ENCODE measurements around the gene HYAL1.
A peak's percentile ranks its signal among the peaks of the same experiment; 100 is the strongest.
"Not testable (repeated sequence)": the region's sequence is repeated elsewhere in the genome, so short reads cannot be mapped to it uniquely, and the experiment has no call there.

HYAL1 gene

DNA sequence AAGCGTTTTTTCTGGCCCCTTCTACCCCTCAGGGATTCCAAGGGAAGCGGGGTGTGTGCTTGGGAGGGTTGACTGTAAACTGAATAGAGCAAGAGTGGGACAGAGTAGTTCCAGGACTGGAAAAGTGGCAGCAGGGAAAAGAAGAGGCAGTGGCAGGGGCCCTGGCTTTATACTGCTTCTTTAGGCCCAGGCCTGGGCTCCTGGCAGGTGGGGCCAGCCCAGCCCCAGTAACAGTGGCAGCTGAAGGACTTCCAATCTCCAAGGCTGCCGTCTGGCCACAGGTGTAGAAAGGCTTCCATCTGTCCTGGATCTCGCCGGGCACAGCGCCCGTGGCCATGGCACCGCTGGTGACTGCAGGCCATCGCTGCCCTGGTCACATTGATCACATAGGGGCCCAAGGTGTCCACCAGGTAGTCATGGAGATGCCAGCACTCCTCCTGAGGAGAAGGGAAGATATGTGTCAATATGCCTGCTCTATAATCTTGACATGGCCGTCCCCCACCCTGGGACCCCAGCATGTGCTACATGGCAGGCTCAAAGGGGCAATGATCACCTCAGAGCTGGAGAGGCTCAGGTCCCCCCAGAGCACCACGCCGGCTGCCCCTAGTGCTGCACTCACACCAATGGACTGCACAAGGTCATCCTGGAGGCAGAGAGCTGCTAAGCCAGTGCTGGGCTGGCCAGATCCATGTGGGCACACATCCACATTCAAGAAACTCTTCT, 10.1 kb downstream of the HYAL1 start:
- DNase-seq, result no peak

DNA sequence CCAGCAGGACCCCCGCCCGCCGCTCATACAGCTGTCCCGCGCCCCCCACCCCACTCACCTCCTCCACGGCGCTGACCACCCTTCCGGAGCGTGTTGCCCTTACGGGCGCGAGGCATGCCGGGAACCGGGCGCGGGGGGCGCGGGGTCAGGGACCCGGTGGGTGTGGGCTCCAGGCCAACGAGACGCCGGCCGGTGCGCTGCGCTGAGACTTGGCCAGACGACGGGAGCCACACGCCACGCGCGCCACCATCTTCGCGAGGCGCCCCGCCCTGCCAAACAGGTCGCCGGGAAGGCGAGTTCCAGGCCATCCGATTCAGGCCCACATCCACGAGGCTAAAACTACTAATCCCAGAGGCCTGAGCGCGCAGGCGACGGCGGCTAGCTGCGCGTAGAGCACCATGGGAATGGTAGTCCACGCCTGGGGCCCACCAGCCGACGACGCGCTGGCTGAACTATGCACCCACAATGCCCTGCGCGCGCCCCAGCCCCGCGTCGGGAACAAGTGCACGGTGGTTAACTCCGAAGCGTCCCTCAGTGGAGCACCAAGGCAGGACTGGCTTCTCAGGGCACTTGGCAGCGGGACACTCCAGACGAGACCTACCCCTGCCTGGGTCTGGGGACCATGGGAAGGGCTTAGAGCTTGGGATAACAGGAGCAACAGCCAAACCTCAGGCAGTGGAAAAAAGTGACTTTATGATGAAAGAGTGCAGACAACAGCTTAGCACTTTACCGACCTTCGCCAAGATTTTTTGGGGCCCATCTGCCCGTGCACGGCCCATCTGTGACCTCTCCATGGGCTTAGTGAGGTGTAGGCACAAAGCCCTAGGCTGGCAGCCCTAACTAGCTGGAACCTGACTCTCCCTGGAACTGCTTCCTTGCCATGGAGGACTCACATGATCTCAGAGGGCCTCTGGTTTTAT, 11.0 kb downstream of the HYAL1 start, which contains the start of gene IFRD2:
IFRD2 (minus strand) TSS at position 271 of the 920 bp plus-strand sequence; CDS start at position 116, 155 bp downstream.
- DNase-seq, result peak; percentile 82

DNA sequence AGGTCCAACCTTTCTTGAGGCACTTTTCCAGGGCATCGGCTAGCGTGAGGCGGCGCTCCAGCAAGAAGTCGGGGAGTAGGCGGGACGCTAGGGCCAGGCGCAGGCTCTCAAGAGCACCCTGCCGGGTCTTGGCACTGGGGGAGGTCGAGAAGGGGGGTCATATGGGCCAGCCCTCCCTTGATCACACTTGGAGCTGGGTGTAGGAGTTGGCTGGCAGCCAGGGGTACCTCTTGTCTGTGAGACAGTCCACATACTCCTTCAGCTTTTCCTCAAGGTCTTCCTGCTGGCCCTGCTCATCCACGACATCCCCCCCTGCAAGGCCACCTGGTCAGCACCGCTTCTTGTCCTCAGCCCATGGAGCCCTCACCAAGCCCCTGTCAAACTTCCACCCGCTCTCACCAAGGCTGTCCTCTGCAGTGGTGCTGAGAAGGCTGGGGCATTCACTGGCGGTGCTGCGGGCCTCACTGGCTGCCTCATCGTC, 13.2 kb downstream of the HYAL1 start:
- DNase-seq, result no peak

DNA sequence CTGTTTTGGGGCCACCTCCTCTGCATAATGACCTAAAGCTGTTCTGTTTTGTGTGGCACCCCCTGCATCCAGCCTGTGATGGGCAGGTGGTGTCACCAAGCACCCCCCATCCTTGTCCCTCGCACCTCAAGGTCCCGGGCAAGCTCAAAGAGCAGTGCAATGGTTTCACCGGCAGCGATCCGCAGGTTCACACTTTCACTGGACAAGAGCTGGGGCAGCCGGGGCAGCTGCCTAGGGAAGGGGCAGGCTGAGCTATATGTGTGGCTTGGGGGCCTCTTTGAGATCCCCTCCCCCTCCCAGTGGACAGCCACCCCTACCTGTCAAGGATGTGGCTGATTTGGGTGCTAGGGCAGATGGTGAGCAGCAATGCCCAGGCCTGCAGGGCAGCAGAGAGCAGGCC, 14.2 kb downstream of the HYAL1 start:
- DNase-seq, result no peak

DNA sequence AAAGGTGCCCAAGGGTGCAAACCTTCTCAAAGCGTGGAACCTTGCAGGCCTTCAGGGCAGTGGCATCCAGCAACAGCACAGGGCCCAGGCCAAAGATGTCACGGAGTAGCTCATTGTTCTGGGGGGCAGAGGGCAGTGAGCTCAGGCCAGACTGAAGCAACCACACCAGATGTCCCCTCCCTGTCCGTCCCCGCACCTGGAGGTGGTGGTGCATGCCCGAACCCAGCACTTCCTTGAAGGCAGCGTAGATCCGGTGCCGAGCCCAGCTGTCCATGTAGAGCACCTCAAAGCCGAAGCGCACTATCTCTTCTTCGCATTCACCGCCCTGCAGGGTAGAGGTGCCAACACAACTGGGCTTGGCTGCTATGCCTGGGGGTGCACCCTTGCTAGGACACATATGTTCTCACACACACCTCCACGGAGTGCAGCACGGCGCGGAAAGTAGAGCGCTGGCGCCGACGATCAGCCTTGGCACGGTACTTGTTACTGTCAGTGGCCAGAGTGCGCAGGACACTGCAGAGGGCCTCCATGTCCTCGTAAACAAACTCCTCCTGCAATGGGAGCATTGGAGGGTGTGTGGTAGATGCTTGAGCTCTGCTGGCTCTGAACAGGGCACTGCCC, 14.9 kb downstream of the HYAL1 start:
- no peak for DNase-seq

DNA sequence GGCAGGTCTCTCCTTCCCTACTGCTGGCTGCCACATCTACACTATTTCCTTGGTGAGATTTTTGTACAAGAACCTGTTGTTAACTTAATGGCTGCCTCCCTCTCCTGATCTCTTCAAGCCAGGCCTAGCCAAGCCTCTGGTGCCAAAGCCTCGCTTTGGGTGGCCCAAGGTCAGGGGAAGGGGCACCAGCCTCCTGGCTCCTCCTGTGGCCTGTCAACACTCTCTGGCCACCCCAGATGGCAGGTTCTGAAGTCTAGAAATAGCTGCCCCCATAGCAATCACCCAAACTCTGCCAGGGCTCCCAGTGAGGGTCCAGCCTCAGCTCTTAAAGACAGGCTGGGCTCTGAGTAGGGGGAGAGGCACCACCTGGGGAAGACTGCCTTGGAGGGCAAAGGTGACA, 16.1 kb downstream of the HYAL1 start:
- no peak for DNase-seq

DNA sequence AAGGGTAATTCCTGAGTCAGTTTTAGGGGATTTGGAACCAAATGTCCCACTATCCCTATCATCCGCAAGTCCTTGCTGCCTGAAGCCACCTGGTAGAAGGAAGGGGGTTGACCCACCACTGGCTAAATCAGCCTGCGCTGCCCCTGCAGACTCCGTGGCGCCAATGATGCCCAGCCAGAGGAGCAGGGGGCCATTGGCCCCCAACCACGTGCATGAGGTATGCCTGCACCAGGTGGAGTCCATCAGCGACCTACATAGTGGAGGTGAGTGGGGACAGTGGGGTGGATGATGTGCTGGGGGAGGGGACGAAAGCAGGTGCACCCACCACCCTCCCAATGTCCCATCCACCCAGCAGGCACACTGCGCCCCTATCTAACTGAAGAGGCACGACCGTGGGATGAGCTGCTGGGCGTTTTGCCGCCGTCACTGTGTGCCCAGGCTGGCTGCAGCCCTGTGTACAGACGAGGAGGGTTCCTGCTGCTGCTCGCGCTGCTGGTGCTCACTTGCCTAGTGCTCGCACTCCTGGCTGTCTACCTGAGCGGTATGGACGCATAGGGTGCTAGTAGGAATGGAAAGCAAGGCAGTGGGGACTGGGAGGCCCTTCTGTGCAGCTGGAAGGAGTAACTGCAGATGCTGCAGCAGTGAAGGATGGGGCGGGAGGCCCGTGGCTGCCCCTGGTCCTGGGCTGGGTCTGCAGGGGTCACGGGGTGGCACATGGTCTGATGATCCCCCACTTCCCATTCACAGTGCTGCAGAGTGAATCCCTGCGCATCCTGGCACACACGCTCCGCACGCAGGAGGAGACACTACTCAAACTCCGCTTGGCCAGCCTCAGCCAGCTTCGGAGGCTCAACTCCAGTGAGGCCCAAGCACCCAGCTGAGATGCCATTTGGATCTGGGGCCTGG, 16.8 kb downstream of the HYAL1 start:
- DNase-seq, result no peak

DNA sequence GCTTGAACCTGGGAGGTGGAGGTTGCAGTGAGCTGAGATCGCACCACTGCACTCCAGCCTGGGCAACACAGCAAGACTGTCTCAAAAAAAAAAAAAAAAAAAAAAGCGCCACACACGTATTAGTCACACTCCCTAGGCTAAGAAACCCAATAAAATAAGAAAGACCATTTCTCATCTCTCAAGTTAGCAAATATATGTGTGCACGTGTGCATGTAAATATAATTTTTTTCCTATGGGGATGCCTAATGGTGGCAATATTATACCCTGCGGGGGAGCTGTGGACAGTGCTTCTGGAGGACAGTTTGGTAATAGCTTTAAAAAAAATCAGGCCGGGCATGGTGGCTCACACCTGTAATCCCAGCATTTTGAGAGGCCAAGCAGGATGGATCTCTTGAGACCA, 19.3 kb downstream of the HYAL1 start:
- not testable (repeated sequence) for DNase-seq

DNA sequence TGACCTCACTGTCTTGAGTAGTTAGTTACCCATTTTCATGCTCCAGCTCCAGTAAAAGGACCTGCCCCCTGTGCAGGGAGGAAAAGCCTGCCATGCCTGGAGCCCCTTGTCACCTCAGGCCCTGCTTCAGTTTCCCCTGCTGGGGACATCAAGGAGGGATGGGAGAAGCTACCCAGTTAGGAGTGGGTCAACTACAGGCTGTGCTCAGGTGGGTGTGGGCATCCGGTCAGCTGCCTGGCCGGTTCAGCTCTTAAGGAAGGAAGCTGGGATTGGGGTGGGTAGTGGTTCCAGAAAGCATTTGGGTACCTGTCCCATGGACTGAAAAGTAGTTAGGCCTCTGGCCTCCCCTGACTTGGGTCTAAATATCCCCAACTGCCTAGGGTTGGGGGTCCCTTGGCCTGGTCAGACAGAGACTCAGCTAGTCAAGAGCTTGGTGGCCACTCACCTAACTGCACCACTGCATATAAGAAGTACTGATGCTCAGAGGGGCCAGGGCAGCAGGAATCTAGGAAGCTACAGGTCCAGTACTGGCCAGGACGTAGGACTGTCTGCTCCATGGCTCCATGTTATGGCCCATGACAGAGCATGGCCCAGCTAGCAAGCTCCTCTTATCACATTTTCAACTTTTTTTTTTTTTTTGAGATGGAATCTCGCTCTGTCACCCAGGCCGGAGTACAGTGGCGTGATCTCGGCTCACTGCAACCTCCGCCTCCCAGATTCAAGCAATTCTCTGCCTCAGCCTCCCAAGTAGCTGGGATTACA, 23.9 kb downstream of the HYAL1 start:
- no peak for DNase-seq

DNA sequence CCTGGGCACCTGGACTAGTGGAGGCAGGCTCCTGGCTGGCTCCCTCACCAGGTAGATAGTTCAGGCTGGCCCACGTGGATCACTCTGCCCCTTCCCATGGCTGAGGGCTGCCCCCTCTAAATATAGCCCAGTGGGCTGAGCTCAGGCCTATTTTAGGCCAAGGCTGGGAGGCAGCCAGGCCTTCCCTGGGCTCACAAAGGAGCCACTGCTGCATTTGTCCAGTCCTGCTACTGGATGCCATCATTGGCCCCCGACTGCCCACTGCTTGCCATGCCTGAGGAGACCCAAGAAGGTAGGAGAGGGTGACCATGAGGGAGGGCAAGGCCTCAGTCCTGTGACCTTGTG, 24.5 kb downstream of the HYAL1 start, which contains the start of gene LSMEM2:
LSMEM2 (plus strand) TSS at position 208 of the 345 bp plus-strand sequence; CDS start at position 235, 27 bp downstream.
- DNase-seq, result no peak

DNA sequence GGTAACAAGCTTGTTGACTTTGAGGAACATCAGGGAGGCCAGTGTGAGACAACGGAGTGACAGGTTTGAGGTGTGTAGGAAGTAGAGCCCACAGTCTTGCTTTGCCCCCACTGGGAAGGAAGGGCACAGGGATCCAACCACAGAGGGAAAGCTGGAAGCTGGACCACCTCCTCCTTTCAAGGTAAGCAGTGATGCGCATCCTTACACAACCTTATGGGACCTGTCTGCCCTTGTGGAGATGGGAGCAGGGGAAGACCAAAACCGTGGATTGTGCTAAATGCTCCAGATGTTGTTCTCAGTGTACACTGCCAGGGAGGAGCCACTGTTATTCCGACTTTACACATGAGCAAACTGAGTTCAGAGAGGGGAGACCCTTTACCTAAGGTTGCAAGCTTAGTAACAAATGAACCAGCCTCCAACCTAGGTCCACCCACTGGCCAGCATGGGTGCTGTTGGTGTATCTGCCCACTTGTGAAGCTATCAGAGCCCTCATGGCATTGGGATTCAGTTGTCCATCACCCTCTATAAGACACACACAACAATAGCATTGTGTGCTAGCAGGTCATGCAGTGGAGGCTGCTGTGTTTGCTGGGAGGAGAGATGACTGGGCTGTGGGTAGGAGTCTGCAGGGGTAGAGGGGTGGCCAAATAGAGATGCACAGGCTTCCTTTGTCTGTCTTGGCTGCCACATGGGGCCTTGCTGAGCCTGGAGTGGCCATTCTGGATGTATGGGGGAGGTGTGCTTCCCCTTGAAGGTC, 25.1 kb downstream of the HYAL1 start:
- no peak for DNase-seq

DNA sequence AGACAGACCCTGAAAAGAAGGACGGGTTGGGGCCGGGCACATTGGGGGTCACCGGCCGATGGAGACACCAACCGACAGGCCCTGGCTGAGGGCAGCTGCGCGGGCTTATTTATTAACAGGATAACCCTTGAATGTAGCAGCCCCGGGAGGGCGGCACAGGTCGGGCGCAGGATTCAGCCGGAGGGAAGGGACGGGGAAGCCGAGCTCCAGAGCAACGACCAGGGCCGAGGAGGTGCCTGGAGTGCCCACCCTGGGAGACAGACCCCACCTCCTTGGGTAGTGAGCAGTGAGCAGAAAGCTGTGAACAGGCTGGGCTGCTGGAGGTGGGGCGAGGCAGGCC, 26.6 kb downstream of the HYAL1 start:
- no peak for DNase-seq

DNA sequence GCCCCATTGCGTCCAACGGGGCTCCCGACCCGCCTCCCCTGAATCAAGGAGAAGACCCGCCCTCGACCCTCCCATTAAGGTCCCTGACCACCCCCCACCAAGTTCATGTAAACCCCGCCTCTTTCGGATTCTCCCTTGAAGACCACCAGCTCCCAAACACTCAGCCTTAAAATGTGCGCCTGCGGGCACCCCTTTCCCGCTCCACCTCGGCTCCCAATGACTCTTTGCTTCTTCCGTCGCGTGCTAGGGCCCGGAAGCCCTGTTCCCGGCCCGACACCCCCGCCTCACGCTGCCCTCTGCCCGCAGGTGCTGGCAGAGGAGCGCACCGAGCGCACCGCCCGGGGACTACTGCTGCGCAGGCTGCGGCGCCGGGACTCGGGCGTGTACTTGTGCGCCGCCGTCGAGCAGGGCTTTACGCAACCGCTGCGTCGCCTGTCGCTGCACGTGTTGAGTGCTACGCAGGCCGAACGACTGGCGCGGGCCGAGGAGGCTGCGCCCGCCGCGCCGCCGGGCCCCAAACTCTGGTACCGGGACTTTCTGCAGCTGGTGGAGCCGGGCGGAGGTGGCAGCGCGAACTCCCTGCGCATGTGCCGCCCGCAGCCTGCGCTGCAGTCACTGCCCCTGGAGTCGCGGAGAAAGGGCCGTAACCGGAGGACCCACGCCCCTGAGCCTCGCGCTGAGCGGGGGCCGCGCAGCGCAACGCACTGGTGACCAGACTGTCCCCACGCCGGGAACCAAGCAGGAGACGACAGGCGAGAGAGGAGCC, 27.2 kb downstream of the HYAL1 start:
- no peak for DNase-seq

DNA sequence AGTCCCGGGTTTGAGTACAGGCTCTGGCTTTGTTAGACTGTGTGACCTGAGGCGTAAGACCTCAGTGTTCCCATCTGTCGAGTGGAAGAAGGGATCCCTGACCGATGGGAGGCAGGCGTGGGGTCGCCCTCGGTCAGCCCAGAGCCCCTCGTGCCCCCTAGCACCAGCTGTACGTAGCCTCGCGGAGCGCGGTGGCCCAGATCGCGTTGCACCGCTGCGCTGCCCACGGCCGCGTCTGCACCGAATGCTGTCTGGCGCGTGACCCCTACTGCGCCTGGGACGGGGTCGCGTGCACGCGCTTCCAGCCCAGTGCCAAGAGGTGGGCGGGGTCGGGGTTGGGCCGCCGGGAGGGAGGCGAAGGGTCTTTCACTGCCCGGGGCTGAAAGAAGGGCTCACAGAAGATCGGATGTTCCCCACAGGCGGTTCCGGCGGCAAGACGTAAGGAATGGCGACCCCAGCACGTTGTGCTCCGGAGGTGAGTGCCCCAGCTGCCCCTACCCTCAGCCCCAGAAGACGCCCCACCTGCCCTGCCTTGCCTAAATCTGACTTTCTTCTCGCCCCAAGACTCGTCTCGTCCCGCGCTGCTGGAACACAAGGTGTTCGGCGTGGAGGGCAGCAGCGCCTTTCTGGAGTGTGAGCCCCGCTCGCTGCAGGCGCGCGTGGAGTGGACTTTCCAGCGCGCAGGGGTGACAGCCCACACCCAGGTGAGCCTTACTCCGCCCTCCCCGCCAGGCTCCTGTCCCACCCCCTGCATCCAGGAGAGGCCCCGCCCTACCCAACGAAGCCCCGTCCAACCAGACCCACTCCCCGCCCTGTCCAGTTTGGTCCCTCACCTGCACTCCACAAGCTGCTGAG, 28.0 kb downstream of the HYAL1 start:
- DNase-seq, result no peak

DNA sequence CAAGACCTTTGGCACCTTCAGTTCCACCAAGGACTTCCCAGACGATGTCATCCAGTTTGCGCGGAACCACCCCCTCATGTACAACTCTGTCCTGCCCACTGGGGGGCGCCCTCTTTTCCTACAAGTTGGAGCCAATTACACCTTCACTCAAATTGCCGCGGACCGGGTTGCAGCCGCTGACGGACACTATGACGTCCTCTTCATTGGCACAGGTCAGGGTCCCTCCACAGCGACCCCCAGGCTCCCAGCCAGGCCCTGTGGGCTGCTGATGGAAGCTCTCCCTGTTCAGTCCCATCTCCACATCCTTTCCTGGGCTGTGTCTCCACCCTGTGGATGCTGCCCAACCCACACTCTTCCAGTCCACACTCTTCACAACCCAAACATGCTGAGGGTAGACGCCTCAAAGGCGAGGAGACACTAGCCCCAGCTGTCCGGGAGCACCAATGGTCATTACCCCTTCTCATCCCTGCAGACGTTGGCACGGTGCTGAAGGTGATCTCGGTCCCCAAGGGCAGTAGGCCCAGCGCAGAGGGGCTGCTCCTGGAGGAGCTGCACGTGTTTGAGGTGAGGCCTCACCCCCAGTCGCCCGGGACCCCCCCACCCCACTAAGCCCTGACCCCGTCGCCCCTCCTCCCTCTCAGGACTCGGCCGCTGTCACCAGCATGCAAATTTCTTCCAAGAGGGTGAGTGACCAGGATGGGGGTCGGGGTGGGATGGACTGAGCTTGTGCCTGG, 28.8 kb downstream of the HYAL1 start:
- DNase-seq, result no peak

DNA sequence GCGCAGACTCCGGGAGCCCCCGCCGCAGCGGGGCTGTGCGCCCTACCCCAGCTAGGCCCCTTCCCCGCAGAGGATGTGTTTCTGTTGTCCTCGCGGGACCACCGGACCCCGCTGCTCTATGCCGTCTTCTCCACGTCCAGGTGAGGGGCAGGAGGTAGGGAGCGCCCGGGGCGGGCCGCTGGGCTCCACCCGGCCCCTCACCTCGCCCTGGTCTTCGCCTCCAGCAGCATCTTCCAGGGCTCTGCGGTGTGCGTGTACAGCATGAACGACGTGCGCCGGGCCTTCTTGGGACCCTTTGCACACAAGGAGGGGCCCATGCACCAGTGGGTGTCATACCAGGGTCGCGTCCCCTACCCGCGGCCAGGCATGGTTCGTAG, 29.7 kb downstream of the HYAL1 start:
- DNase-seq, result no peak

DNA sequence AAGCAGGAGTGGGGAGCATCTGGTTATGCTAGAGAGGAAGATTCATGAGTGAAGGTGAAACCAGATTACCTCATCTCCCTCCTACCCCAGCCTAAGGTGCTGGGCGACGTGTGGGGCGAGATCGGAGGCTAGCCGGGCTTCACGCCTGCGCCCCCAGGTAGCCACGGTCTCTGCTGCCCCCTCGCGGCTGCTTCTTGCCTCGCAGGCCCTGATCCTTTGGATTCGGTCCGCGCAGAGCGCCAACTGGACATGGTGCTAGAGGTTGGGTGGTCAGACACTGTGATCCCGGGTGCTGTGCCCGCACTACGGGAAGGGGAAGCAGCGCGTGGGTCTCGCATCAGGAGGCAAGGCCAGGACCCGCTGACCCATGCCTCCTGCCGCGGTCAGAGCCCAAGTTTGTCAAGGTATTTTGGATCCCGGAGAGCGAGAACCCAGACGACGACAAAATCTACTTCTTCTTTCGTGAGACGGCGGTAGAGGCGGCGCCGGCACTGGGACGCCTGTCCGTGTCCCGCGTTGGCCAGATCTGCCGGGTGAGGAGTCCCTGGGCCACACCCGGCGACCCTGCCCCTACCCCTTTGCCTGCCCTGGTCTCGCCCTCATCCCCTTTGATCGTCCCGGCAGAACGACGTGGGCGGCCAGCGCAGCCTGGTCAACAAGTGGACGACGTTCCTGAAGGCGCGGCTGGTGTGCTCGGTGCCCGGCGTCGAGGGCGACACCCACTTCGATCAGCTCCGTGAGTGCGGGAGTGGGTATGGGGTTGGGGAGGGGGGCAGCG, 30.3 kb downstream of the HYAL1 start:
- DNase-seq, result peak; percentile 35

DNA sequence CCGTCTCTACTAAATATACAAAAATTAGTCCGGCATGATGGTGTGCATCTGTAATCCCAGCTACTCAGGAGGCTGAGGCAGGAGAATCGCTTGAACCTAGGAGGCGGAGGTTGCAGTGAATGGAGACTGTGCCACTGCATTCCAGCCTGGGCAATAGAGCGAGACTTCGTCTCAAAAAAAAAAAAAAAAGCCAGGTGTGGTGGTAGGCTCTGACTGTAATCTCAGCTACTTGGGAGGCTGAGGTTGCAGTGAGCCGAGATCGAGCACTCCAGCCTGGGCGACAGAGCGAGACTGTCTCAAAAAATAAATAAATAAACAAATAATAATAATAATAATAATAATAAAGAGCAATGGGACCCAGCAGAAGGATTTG, 30.9 kb downstream of the HYAL1 start:
- DNase-seq, result not testable (repeated sequence)

Measured in NCI-H2171 (cell line).